NCI-H2107 treated with DMSO at 0.1 percent for 48 hours (cell line): Measurements from ENCODE around the gene MED25.

ENCODE experiments used
- DNase-seq: peaks from one replicate; lab custom pipeline; 2025; ENCODE audit not compliant: unreplicated experiment; lab: John Stamatoyannopoulos, UW

The MED25 gene

GRCh38 chr19:49870309-49870901, 52.3 kb downstream of the MED25 start:
- DNase-seq, result no peak

DNA sequence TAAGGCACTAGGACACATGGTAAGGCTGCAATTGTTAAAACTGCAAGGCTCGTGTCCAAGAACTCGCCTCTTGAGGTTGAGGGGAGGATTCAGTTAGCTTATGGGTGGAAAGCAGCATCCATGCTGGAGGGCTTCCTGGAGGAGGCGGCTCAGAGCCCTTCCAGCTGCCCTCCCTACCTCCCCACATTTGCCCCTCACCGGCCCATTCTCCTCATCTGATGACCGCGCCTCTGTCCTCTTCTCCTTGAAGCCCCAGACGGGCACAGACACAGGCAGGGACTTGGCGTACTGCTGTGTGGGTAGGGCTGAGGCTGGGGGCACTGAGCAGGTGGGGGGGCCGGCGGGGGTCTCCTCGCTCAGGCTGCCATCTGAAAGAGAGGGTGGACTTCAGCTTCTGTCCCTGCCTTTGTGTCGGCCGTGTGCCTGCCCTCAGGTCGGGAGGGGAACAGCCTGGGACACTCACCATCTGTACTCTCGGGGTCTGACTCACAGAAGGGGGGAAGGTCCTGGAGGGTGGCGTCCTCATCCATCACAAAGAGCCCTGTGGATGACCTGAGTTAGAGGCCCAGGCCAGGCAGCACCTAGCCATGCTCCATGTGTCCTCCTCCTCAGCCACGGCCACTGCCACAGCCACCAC, 53.4 kb downstream of the MED25 start:
- DNase-seq, result no peak

DNA sequence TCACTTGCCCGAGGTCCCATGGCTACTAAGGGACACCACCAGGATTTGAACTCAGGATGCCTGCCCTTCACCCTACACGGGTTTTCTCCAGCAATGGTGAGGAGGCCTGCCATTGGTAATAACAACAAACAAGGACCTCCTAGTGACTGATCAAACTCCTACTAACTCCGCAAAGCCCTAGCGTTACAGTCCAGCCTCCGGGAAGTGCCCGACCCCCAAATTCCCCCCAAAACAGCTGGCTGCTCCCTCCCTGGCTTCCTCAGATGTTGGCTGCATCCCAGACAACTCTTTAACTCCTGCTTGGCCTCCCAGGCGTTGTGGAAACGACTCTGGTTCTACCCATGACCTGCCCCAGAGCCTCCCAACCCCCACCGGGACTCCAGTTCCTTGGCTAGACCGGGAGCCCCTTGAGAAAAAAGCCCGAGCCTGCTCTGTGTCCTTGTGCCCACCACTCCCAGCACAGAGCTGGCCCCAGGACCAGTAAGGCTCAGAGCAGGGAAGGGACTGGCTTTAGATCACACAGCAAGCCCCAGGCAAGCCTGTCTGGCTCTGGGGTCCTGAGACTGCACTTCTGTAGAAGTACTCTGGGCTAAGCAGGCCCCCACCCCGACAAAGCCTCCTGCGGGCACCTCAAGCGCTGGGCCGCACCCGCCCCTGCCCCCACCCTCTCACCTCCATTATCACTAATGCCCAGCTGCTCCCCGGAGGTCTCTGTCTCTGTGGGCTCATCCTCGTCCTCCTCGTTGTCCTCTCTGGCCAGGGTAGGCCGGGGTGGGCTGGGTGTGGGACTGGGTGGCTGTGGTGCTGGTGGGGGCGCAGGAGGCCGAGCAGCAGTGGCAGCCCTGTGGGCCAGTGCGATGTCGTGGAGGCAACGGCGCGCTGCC, 54.4 kb downstream of the MED25 start:
- no peak for DNase-seq

GRCh38 chr19:49873129-49873521, 55.0 kb downstream of the MED25 start:
- no peak for DNase-seq

DNA sequence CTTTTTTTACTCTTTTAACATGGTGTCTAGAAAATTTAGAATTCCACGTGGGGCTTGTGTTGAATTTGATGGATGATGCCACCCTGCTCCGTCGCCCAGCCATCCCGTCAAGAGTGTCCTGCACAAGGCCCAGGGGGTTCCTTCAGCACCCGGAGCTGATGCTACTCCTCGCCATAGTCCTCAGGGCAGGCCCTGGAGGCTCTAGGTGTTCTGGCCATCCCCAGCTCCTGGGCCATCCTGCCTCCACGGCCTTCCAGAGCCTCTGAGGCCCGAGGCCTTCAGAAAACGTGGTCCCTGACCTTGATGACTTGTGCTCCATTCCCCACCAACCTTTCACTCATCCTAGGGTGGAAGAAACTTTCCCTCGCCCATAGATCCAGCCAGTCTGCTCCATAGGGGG, 55.7 kb downstream of the MED25 start:
- DNase-seq, result no peak

DNA sequence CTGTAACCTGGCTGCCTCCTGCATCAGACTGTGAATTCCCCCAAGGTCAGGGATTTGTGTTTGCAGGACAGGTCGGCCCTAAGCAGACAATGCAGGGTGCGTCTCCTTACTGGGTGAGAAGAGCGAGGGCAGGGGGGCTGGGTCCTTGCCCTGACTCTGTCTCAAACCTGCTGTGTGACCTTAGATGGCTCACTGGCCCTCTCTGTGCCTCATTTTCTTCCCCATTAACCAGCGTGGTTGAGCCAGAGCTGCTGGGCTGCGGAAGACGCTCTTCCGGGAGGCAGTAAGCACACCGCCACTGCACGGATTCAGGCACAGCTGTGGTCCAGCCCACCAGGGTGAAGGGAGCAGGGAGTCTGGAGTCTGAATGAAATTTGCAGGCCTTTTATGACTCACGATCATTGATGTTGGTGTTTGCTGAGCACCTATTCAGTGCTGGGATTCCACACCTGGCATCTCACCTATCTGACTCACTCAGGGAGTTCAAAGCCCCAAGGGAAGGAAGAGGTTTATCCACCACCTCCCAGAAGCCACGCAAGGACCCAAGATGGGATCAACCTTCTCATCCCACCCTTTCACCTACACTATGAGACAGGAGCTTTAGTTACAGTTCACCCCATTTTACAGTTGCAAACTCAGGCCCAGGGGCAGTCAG, 56.5 kb downstream of the MED25 start:
- DNase-seq, result no peak

GRCh38 chr19:49875177-49875576, 57.1 kb downstream of the MED25 start:
- no peak for DNase-seq

- no peak for DNase-seq
These were observed 57.9 kb downstream of the MED25 start for GRCh38 chr19:49875857-49876421.

GRCh38 chr19:49876422-49877019, 58.4 kb downstream of the MED25 start:
- peak; percentile 95 for DNase-seq

GRCh38 chr19:49877020-49877878, 59.2 kb downstream of the MED25 start, which contains the start of the genes AKT1S1 and TBC1D17:
Gene AKT1S1 (minus strand): TSS chr19:49877355. CDS start chr19:49873295, 4,060 bp downstream.
Gene TBC1D17 (plus strand): TSS chr19:49877702. CDS start chr19:49877724, 22 bp downstream.
- DNase-seq, result peak; percentile 99

- peak; percentile 84 for DNase-seq
These were observed 60.0 kb downstream of the MED25 start for GRCh38 chr19:49877879-49878743.

DNA sequence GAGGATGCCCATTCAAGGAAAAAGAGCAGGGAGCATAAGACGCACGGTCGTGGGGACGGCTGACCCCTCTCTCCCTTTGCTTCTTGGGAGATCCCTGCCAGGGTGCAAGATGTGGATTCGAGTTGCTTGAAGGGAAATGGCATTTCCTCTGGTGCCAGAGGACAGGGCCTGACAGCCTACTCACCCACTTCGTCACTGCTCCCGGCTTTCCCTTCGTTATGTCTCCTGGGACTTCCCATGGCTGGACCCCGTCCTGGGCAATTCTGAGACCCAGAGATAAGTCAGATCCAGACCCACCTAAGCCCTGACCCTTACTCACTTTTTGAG, 60.6 kb downstream of the MED25 start:
- no peak for DNase-seq

GRCh38 chr19:49879243-49879963, 61.3 kb downstream of the MED25 start:
- no peak for DNase-seq

DNA sequence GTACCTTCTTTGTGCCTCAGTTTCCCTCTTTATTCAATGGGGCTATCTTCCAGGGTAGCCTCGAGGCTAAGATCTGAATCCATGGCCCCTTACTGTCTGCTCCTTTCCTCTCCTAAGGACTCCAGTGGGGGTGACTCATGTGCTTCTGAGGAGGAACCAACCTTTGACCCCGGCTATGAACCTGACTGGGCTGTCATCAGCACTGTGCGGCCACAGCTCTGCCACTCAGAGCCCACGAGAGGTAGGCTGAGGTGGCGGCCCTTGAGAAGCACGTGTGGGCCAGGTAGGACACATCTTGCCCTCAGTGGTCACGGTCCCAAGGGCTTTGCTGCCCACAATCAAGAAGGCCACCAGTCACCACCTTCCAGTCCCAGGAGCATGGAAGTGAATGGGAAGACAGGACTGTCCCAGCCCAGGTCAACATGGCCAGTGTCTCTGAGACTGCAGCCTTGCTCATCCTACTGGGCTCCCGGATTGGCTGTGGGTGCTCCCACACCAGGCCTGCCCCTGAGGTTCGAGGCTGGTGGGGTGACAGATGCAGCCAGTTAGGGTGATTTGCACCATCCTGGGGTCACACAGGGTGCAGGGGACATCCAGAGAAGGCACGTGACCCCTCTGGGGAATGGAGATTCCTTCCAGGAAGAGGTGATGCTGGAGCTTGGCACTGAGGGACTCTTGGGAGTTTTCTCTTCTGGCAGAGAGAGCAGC, 62.2 kb downstream of the MED25 start:
- no peak for DNase-seq

GRCh38 chr19:49881186-49881585, 63.1 kb downstream of the MED25 start:
- no peak for DNase-seq

GRCh38 chr19:49881672-49882394, 63.7 kb downstream of the MED25 start:
- DNase-seq, result no peak

DNA sequence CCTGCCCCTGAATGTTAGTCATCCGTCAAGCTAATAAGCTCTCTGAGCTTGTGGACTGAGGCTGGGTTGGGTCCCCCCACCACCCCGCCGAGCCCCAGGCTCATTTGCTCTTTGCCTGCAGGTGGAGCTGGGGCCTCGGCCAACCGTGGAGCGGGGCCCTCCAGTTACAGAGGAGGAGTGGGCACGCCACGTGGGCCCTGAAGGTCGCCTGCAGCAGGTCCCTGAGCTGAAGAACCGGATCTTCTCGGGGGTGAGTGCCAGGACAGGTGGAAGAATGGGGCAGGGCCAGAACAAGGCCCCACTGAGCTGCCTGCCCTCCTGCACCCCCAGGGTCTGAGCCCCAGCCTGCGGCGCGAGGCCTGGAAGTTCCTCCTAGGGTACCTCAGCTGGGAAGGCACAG, 64.6 kb downstream of the MED25 start:
- DNase-seq, result no peak
